ENCODE data around the gene AUTS2. TPM values are rescaled to one million over a fixed set of nuclear protein-coding genes. Genes with fewer than 3 reads are reported as not detected.

The AUTS2 gene
- total RNA-seq, 3 donors from 2014 or later = 31.2 to 67.6 (median 36.5) TPM

DNA sequence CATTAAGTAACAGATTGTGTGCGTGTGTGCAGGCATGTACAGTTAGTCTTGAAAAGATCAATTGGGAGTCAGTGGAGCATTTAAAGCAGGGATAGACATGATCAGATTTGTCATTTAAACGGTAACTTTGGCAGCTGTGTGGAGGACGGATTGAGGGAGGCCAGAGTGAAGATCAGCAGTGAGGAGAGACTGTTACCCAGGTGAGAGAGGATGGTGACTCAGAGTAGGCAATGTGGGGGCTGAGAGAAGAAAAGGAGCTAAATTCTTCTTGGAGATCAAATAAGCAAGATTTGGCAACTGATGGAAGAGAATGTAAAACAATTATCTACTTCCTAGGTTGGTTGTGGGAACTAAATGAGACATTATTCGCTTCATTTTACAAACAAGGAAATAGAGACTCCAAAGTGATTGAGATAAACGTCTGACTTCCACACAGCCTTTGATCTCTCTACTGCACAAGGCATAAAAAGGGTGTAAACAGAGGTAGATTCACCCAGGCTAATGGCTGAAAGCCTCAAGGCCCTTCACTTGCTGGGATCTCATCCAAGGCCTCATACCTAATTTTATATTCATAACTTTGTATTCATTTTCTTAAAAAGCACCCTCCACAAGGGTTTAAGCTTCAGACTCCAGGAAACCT lies 868.6 kb downstream of the AUTS2 start:
- intact Hi-C loops (cut with DNase I, micrococcal nuclease) = no loop called here
- H3K4me1 ChIP-seq (ENCODE audit: low read depth) = peaks cover 7% of the 10 kb centered on the region
- TF ChIP-seq, protein P1, sequence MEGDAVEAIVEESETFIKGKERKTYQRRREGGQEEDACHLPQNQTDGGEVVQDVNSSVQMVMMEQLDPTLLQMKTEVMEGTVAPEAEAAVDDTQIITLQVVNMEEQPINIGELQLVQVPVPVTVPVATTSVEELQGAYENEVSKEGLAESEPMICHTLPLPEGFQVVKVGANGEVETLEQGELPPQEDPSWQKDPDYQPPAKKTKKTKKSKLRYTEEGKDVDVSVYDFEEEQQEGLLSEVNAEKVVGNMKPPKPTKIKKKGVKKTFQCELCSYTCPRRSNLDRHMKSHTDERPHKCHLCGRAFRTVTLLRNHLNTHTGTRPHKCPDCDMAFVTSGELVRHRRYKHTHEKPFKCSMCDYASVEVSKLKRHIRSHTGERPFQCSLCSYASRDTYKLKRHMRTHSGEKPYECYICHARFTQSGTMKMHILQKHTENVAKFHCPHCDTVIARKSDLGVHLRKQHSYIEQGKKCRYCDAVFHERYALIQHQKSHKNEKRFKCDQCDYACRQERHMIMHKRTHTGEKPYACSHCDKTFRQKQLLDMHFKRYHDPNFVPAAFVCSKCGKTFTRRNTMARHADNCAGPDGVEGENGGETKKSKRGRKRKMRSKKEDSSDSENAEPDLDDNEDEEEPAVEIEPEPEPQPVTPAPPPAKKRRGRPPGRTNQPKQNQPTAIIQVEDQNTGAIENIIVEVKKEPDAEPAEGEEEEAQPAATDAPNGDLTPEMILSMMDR (IDR thresholded peaks at IDR 0.05) = no peak
- ATAC-seq (peak; percentile 75), DNase-seq (peak in 1 of 3 donors; percentile 29)
- no peak overlapping the region for H3K4me3 ChIP-seq
- H3K36me3 ChIP-seq (ENCODE audit: low read depth) = no peaks in the 10 kb centered on the region
- H3K9me3 ChIP-seq = no peaks in the 10 kb centered on the region

DNA sequence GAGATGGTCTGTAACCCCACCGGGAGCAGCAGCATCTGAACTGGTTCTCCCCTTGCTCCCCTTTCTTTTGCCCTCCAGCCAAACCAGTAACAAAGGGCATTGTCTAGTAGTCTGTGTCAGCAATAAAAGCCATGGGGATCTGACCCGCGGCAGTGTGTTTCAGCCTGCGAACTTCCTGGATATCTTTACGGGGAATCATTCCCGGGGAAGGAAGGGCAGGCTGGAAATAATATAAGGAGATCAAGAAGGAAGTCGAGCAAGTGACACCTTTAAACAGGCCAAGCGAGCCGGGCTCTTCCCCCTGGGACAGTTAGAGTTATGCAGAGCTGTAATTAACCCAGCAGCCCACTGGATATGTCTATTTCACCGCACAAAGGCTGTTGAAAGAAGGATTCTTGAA lies 872.5 kb downstream of the AUTS2 start:
- TF ChIP-seq, protein P1 (IDR thresholded peaks at IDR 0.05) = no peak
- no peaks in the 10 kb centered on the region for H3K4me1 ChIP-seq (ENCODE audit: low read depth)
- H3K4me3 ChIP-seq = no peak overlapping the region
- DNase-seq (peak in 2 of 3 donors; percentile 53 to 54), ATAC-seq (peak; percentile 81)
- intact Hi-C loops (cut with DNase I, micrococcal nuclease) = no loop called here
- H3K9me3 ChIP-seq = no peaks in the 10 kb centered on the region
- no peaks in the 10 kb centered on the region for H3K36me3 ChIP-seq (ENCODE audit: low read depth)

DNA sequence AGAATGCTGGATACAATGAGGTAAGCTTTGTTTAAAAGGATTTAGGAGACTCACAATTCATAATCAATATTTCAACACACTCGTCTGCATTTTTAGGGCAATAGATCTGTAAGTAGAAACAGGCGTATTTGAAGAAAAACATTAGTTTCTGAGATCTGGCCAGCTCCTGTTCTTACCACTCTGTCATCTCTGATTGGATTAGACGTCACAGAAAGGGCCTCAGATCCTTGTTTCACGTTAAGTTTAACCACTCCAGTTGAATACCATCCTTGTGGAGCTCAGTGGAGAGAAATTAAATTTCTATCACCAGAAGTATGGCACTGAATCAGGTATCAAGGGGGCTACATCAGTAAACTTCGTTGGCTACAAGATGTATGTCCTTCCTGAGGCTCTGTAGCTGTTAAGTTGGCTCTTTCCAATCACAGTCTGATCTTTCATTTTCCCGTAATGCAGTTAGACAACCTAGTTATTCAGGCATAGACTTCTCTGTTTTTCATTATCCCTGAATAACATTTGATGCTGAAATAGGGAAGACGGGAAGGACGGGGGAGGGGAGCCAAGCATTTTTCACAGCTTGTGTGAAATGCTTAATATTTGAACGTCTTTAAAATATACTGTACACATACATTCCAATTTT lies 874.4 kb downstream of the AUTS2 start:
- intact Hi-C loops (cut with DNase I, micrococcal nuclease) = no loop called here
- Histone ChIP-seq H3K4me1 (ENCODE audit: low read depth) (no peaks in the 10 kb centered on the region), H3K36me3 (ENCODE audit: low read depth) (no peaks in the 10 kb centered on the region), H3K4me3 (no peak overlapping the region), H3K9me3 (no peaks in the 10 kb centered on the region)
- TF ChIP-seq, protein P1 (IDR thresholded peaks at IDR 0.05) = no peak
- ATAC-seq (no peak), DNase-seq (no peak)

DNA sequence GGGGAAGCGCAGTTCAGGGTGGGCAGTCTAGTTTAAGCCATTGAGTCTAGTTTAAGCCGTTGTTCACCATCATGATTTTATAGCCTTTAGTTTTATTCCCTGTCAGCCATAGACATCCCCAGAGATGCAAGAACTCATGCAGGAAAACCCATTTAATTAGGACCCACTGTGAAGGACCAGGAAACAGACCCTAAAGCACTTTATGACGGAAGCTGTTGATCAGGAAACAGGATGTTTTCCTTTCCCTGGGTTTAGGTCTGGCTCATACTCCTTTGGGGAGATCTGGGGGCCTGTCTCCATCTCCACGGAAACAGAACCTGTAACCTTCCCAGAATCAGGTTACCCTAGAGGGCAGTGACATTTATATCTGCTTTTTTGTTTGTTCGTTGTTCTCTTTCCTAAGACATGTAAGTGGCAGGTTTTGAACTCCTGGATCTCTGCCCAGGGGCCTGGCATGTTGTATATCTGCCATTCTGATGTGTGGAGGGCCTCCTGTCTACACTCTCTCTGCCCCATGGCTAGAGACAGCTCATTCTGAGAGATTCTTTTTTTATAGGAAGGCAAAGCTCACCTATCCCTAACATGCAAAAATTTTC lies 876.5 kb downstream of the AUTS2 start:
- H3K36me3 ChIP-seq (ENCODE audit: low read depth) = no peaks in the 10 kb centered on the region
- DNase-seq = no peak
- no peaks in the 10 kb centered on the region for H3K9me3 ChIP-seq
- TF ChIP-seq, protein P1 (IDR thresholded peaks at IDR 0.05) = no peak
- ATAC-seq = no peak
- H3K4me1 ChIP-seq (ENCODE audit: low read depth) = no peaks in the 10 kb centered on the region
- intact Hi-C loops (cut with DNase I, micrococcal nuclease) = no loop called here
- H3K4me3 ChIP-seq = no peak overlapping the region

DNA sequence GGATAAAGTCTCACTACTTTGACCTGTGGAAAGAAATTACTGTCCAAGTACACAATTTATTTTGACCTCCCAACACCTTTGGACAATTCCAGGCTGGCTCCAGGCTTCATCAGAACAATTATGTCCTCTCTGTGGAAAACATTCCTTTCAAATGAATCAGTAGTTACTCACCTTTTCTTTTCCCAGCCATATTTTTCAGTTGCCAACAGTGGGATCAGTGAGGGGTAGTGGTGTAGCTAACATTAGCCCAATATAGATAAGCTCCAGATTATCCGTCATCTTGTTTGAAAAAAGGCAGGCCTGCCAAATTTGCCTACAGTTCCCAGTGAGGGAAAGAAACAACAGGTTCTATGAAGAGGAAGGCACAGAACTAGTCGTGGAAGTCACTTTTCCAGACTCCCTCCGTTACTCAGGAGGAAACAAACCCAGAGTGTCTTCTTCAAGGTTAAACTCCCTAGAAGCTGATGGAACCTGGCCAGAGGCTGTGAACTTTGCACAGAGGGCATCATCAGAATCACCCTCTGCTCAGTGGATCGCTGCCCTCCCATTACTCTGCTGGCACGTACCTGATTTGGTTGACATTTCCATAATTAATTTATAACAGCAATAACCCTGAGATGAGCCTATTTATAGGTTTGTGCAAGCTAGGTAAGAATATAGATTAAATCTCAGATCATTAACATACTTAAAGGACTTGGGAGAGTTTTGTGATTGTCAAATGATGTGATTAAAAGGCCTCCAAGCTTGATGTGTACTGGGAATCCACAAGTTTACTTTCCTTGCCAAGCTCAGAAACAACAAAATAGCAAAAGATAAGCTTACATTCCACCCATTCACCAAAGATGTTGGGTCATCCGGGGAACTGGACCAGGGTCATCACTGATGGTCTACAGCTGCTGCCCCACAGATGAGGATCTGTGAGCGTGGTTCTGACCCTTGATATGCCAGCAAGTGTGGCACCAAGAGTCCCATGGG lies 879.0 kb downstream of the AUTS2 start:
- Histone ChIP-seq H3K4me3 (no peak overlapping the region), H3K36me3 (ENCODE audit: low read depth) (no peaks in the 10 kb centered on the region), H3K9me3 (no peaks in the 10 kb centered on the region), H3K4me1 (ENCODE audit: low read depth) (no peaks in the 10 kb centered on the region)
- TF ChIP-seq, protein P1 (IDR thresholded peaks at IDR 0.05) = no peak
- DNase-seq = no peak
- intact Hi-C loops (cut with DNase I, micrococcal nuclease) = no loop called here
- ATAC-seq = no peak
